H1 (cell line): ENCODE results near the gene GPM6B. TPM values are rescaled to one million over a fixed set of nuclear protein-coding genes. Genes with fewer than 3 reads are reported as not detected.

Experiments used
- CTCF ChIA-PET: fragments of 300-600 bp; sonication (Branson Sonifier 250); formaldehyde crosslinking; loops from one replicate; lab custom pipeline; 2021; ENCODE audit not compliant: partially characterized antibody; lab: Charles Lee
- POLR2A ChIA-PET: fragments of 300-600 bp; sonication (Branson Sonifier 250); formaldehyde crosslinking; loops from one replicate; lab custom pipeline; 2021; ENCODE audit warnings: inconsistent platforms; ENCODE audit not compliant: partially characterized antibody; lab: Charles Lee
- DNase-seq, 2 experiments: peaks; one replicate each; pipeline versions ENCODE4 v3.0.0 to v3.0.0-alpha.2; 2010 to 2022; ENCODE audit warnings: low spot score in 2 of 2, low read depth in 1 of 2, mixed read lengths in 1 of 2
- FAIRE-seq: peaks from 2 replicates; lab custom pipeline; 2011; peaks lifted over from hg19 to GRCh38; lab: Jason Lieb, UNC
- H2AFZ ChIP-seq: 2 replicates; pipeline ENCODE4 v1.8.1; 2012; ENCODE audit warnings: low read length, inconsistent platforms
- H2AK5ac ChIP-seq: 2 replicates; pipeline ENCODE4 v1.6.1; 2013; ENCODE audit warnings: low read depth, low read length
- H2BK120ac ChIP-seq: replicated peaks from 2 replicates; pipeline ENCODE3; 2013; ENCODE audit warnings: low read depth, low read length, inconsistent platforms
- H2BK12ac ChIP-seq: 2 replicates; pipeline ENCODE4 v1.6.1; 2013; ENCODE audit warnings: low read depth, low read length
- H2BK15ac ChIP-seq: 2 replicates; pipeline ENCODE4 v1.6.1; 2013; ENCODE audit warnings: low read length
- H2BK20ac ChIP-seq: 2 replicates; pipeline ENCODE4 v1.6.1; 2013; ENCODE audit warnings: low read length
- H2BK5ac ChIP-seq: 2 replicates; pipeline ENCODE4 v1.6.1; 2013; ENCODE audit warnings: low read depth, low read length
- H3K14ac ChIP-seq: 2 replicates; pipeline ENCODE4 v1.6.1; 2013; ENCODE audit warnings: inconsistent platforms; ENCODE audit not compliant: insufficient read length
- H3K18ac ChIP-seq: 2 replicates; pipeline ENCODE4 v1.6.1; 2013; ENCODE audit warnings: low read length; ENCODE audit errors: extremely low read depth
- H3K23ac ChIP-seq: 2 replicates; pipeline ENCODE4 v1.6.1; 2013; ENCODE audit warnings: inconsistent platforms; ENCODE audit not compliant: insufficient read length
- H3K23me2 ChIP-seq: 2 replicates; pipeline ENCODE4 v1.6.1; 2013; ENCODE audit warnings: low read depth, low read length
- H3K27ac ChIP-seq: 2 replicates; pipeline ENCODE4 v1.6.1; 2011; ENCODE audit warnings: low read depth, low read length, inconsistent platforms
- H3K27me3 ChIP-seq, 4 experiments: replicated peaks in 1 of 4; 1 replicate in 1 of 4; 2 replicates in 3 of 4; pipeline versions ENCODE4 v1.6.1 to v1.8.1; 2011 to 2013; ENCODE audit warnings: low read length in 3 of 4, mild to moderate bottlenecking in 3 of 4, inconsistent platforms in 2 of 4, mixed read lengths in 2 of 4, moderate library complexity in 1 of 4; ENCODE audit not compliant: control insufficient read depth in 3 of 4, insufficient read depth in 3 of 4; ENCODE audit errors: extremely low read depth in 1 of 4
- H3K36me3 ChIP-seq, 4 experiments: 2 replicates each; pipeline versions ENCODE4 v1.6.1 to v1.8.1; 2011 to 2013; ENCODE audit warnings: mild to moderate bottlenecking in 4 of 4, low read length in 3 of 4, moderate library complexity in 2 of 4, control low read depth in 1 of 4, inconsistent platforms in 1 of 4; ENCODE audit not compliant: insufficient read depth in 4 of 4, control insufficient read depth in 2 of 4
- H3K4ac ChIP-seq: replicated peaks from 2 replicates; pipeline ENCODE3; 2013; ENCODE audit warnings: low read length, low read depth, mixed read lengths, inconsistent platforms; ENCODE audit not compliant: insufficient read length
- H3K4me1 ChIP-seq, 4 experiments: replicated peaks in 1 of 4; 1 replicate in 1 of 4; 2 replicates in 3 of 4; pipeline versions ENCODE4 v1.6.1 to v1.8.1; 2011 to 2013; ENCODE audit warnings: low read length in 3 of 4, inconsistent platforms in 2 of 4, mixed read lengths in 1 of 4; ENCODE audit not compliant: insufficient read depth in 4 of 4, control insufficient read depth in 3 of 4
- H3K4me2 ChIP-seq, 2 experiments: 2 replicates each; pipeline versions ENCODE4 v1.6.1 to v1.8.1; 2011 to 2013; ENCODE audit warnings: low read depth in 2 of 2, low read length in 2 of 2, control low read depth in 1 of 2, inconsistent platforms in 1 of 2, mild to moderate bottlenecking in 1 of 2; ENCODE audit not compliant: insufficient read depth in 1 of 2
- H3K4me3 ChIP-seq, 4 experiments: fragments of 200-600, 300-600 bp in 1 of 4; sonication (generic), shearing (Covaris generic), sonication (Bioruptor Twin) in 1 of 4; 2 replicates each; pipeline versions ENCODE4 v1.5.1 to v1.8.1; 2011 to 2016; ENCODE audit warnings: low read length in 4 of 4, low read depth in 3 of 4, control low read depth in 2 of 4, inconsistent platforms in 2 of 4, mild to moderate bottlenecking in 2 of 4, mixed read lengths in 1 of 4, moderate library complexity in 1 of 4; ENCODE audit not compliant: insufficient read depth in 2 of 4; ENCODE audit errors: extremely low read depth in 1 of 4
- H3K56ac ChIP-seq: replicated peaks from 2 replicates; pipeline ENCODE3; 2013; ENCODE audit warnings: low read depth, mild to moderate bottlenecking, mixed read lengths, low read length, inconsistent platforms; ENCODE audit not compliant: insufficient read length
- H3K79me1 ChIP-seq: 2 replicates; pipeline ENCODE4 v1.6.1; 2013; ENCODE audit warnings: low read depth, low read length, control low read depth
- H3K79me2 ChIP-seq, 2 experiments: 2 replicates each; pipeline versions ENCODE4 v1.6.1 to v1.8.1; 2012 to 2013; ENCODE audit warnings: low read length in 2 of 2, mild to moderate bottlenecking in 2 of 2, inconsistent platforms in 1 of 2; ENCODE audit not compliant: insufficient read depth in 2 of 2, control insufficient read depth in 1 of 2
- H3K9ac ChIP-seq, 4 experiments: replicated peaks in 1 of 4; 1 replicate in 1 of 4; 2 replicates in 3 of 4; pipeline versions ENCODE4 v1.6.1 to v1.8.1; 2011 to 2013; ENCODE audit warnings: low read depth in 3 of 4, low read length in 3 of 4, control low read depth in 2 of 4, mild to moderate bottlenecking in 2 of 4, moderate library complexity in 2 of 4, inconsistent platforms in 1 of 4; ENCODE audit errors: extremely low read depth in 1 of 4
- H3K9me3 ChIP-seq, 2 experiments: 2 replicates each; pipeline versions ENCODE4 v1.6.1 to v1.8.1; 2012 to 2013; ENCODE audit warnings: mild to moderate bottlenecking in 2 of 2, moderate library complexity in 2 of 2, control low read depth in 1 of 2, inconsistent platforms in 1 of 2, low read depth in 1 of 2, low read length in 1 of 2, mixed read lengths in 1 of 2; ENCODE audit not compliant: insufficient read depth in 2 of 2
- H4K20me1 ChIP-seq, 2 experiments: replicated peaks in 1 of 2; 2 replicates each; pipeline versions ENCODE3 to v1.8.1; 2011 to 2013; ENCODE audit warnings: inconsistent platforms in 2 of 2, low read length in 2 of 2, mild to moderate bottlenecking in 1 of 2; ENCODE audit not compliant: insufficient read depth in 2 of 2, control insufficient read depth in 1 of 2
- H4K5ac ChIP-seq: 2 replicates; pipeline ENCODE4 v1.6.1; 2013; ENCODE audit warnings: low read length, low read depth, mixed read lengths, inconsistent platforms; ENCODE audit not compliant: insufficient read length
- H4K8ac ChIP-seq: 2 replicates; pipeline ENCODE4 v1.8.0; 2013; ENCODE audit warnings: mild to moderate bottlenecking, moderate library complexity, low read length, inconsistent platforms; ENCODE audit not compliant: insufficient read depth; ENCODE audit errors: extremely low read depth
- H4K91ac ChIP-seq: replicated peaks from 2 replicates; pipeline ENCODE3; 2013; ENCODE audit warnings: low read length, mixed read lengths, inconsistent platforms; ENCODE audit not compliant: insufficient read length
- CTBP2 ChIP-seq: IDR thresholded peaks from 2 replicates; pipeline ENCODE4 v1.7.0; 2011; ENCODE audit warnings: borderline replicate concordance, mild to moderate bottlenecking, moderate library complexity, mixed read lengths, low read length; ENCODE audit not compliant: insufficient read depth, insufficient read length
- GABPA ChIP-seq: IDR thresholded peaks from 2 replicates; pipeline ENCODE4 v1.6.1; 2011; ENCODE audit warnings: mild to moderate bottlenecking, low read length, moderate library complexity, borderline replicate concordance; ENCODE audit not compliant: insufficient read depth
- POLR2A ChIP-seq, 2 experiments: IDR thresholded peaks; 1 replicate in 1 of 2; 2 replicates in 1 of 2; pipeline ENCODE4 v1.6.1; 2011; ENCODE audit warnings: low read depth in 2 of 2, low read length in 2 of 2, mild to moderate bottlenecking in 2 of 2; ENCODE audit errors: control extremely low read depth in 1 of 2
- RXRA ChIP-seq: IDR thresholded peaks from 2 replicates; pipeline ENCODE4 v1.6.1; 2011; ENCODE audit warnings: low read depth, mild to moderate bottlenecking, low read length, moderate library complexity; ENCODE audit not compliant: insufficient read depth
- SAP30 ChIP-seq: fragments of 300-600 bp; sonication (generic); IDR thresholded peaks from 2 replicates; pipeline ENCODE4 v1.7.1; 2012; ENCODE audit warnings: low read length, moderate library complexity, mild to moderate bottlenecking, inconsistent platforms; ENCODE audit not compliant: insufficient read depth, insufficient replicate concordance
- WGBS, 2 experiments: shearing (Covaris generic) in 1 of 2; methylation state at CpG; one replicate each; pipeline versions ENCODE4 v1.1.6 to v1.1.7; 2013 to 2015; ENCODE audit warnings: low lambda C conversion rate in 2 of 2, mixed read lengths in 2 of 2, inconsistent platforms in 1 of 2, low coverage in 1 of 2, missing lambda C conversion rate in 1 of 2; ENCODE audit not compliant: insufficient replicate concordance in 2 of 2, insufficient coverage in 1 of 2, insufficient read length in 1 of 2; ENCODE audit errors: extremely low coverage in 1 of 2, missing lambda C conversion rate in 1 of 2; 5-methylcytosine and 5-hydroxymethylcytosine counted together
- polyA plus RNA-seq, 7 experiments: library from polyadenylated mRNA; depleted of rRNA in 3 of 7; stranded (reverse) in 5 of 7; unstranded in 2 of 7; fragments of >200 nt in 5 of 7; fragments of 200-250 nt in 2 of 7; gene quantifications; 1 replicate in 5 of 7; 2 replicates in 1 of 7; 4 replicates in 1 of 7; pipeline versions ENCODE4 v1.2.1 to v1.2.3, GENCODE V29; 2011 to 2013; ENCODE audit warnings: missing spikeins in 2 of 7, mixed read lengths in 2 of 7
- total RNA-seq: library from RNA; stranded (reverse); fragmentation: NEBNext Ultra II Directional; extraction: Animal tissue kit (Norgen Biotek cat#: 25700); gene quantifications from 2 replicates; pipeline ENCODE4 v1.2.1, GENCODE V29; 2021

The GPM6B gene
- total and polyA plus RNA-seq, 2 of the 8 experiments (the other 6 are each of a cell fraction or from before 2014, with no cell fraction given): 132 to 175 TPM

- no peak overlapping the region for H3K4me2 ChIP-seq
- 80% methylated on average over 10 of the region's 10 CpGs; no CpG with 5 or more reads in 1 of the 2 experiments for WGBS, 2 experiments
- no peak for FAIRE-seq
These were observed 22.5 kb downstream of the GPM6B start for GRCh38 chrX:13794417-13794816.

More at GRCh38 chrX:13794417-13794816, 22.5 kb downstream of the GPM6B start:
- TF ChIP-seq SAP30: no peak
- TF ChIP-seq CTBP2: no peak
- no peak for TF ChIP-seq GABPA
- TF ChIP-seq RXRA: no peak
- no peak for TF ChIP-seq POLR2A (IDR thresholded peaks at IDR 0.05; ENCODE audit: control extremely low read depth in 1 of 2, low read depth in 2 of 2, low read length in 2 of 2)
- Histone ChIP-seq H2BK15ac (no peak overlapping the region), H4K20me1 (peaks cover 0 to 2% of the 10 kb centered on the region in 2 experiments), H2BK20ac (no peak overlapping the region), H4K91ac (no peak overlapping the region), H3K56ac (no peak overlapping the region), H3K23me2 (no peaks in the 10 kb centered on the region), H3K9ac (no peak overlapping the region), H3K18ac (no peak overlapping the region), H4K5ac (no peak overlapping the region), H4K8ac (no peak overlapping the region), H2BK12ac (no peak overlapping the region), H3K27me3 (no peaks in the 10 kb centered on the region), H3K9me3 (no peaks in the 10 kb centered on the region), H3K23ac (no peak overlapping the region), H2AFZ (no peak overlapping the region), H3K4me3 (no peak overlapping the region), H2AK5ac (no peak overlapping the region), H2BK5ac (no peak overlapping the region), H2BK120ac (no peak overlapping the region), H3K36me3 (no peaks in the 10 kb centered on the region), H3K4me1 (peaks cover 0 to 7% (median 0%) of the 10 kb centered on the region in 4 experiments; a peak in 2 of 7 replicates), H3K79me2 (peaks cover 0 to 27% of the 10 kb centered on the region in 2 experiments; a peak in 2 of 4 replicates), H3K27ac (no peak overlapping the region), H3K79me1 (no peaks in the 10 kb centered on the region), H3K14ac (no peak overlapping the region), H3K4ac (no peak overlapping the region)
- CTCF ChIA-PET: interaction anchor here (0.8 kb wide), 1 partner anchor 29 kb away, joined by 3 read pairs; no protein-coding TSS in a partner anchor
- no peak for DNase-seq
- POLR2A ChIA-PET: no interaction called here
